Posterior vena cava (tissue), 2 donors: Measurements from ENCODE around the gene PLIN4. TPM values are rescaled to one million over a fixed set of nuclear protein-coding genes. Genes with fewer than 3 reads are reported as not detected.

Experiments used
- total RNA-seq, 2 donors: library from RNA; stranded (reverse); fragmentation: NEBNext Ultra II Directional; extraction: Animal tissue kit (Norgen Biotek cat#: 25700); gene quantifications; one replicate each; pipeline ENCODE4 v1.2.1, GENCODE V29; 2021
- donor health status: DM: yes; HTN: yes; CAD: no.
- donor health status: DM: yes; HTN: yes; CAD: no.

Gene PLIN4
- total RNA-seq, 2 donors from 2014 or later: 21.4 to 25.2 TPM

Other genes starting within 250 kb of the PLIN4 start
- not detected for gene SHD, start 239.2 kb downstream of the PLIN4 start, total RNA-seq
- under 1 TPM in 1 of 2 donors, not detected in 1; 0.38 TPM for gene TMIGD2, start 216.1 kb downstream of the PLIN4 start, total RNA-seq
- gene FSD1, start 213.9 kb downstream of the PLIN4 start, total RNA-seq: not detected
- 1 to 10 TPM; 2.1 to 2.7 TPM for gene STAP2, start 179.7 kb downstream of the PLIN4 start, total RNA-seq
- 10 to 100 TPM; 11.2 to 12.1 TPM for gene MPND, start 174.9 kb downstream of the PLIN4 start, total RNA-seq
- gene SH3GL1, start 117.9 kb downstream of the PLIN4 start, total RNA-seq: 10 to 100 TPM; 77.5 to 88.8 TPM
- gene CHAF1A, start 115.8 kb downstream of the PLIN4 start, total RNA-seq: 1 to 10 TPM; 6.0 to 9.5 TPM
- gene UBXN6, start 60.7 kb downstream of the PLIN4 start, total RNA-seq: 10 to 100 TPM; 85.1 to 85.5 TPM
- 10 to 100 TPM; 24.6 to 28.1 TPM for gene HDGFL2, start 46.2 kb downstream of the PLIN4 start, total RNA-seq
- gene PLIN5, start 16.7 kb upstream of the PLIN4 start, total RNA-seq: 1 to 10 TPM; 2.2 to 2.8 TPM
- gene LRG1, start 21.6 kb upstream of the PLIN4 start, total RNA-seq: 1 to 10 TPM; 1.4 to 1.9 TPM
- gene SEMA6B, start 41.2 kb upstream of the PLIN4 start, total RNA-seq: 10 to 100 TPM; 13.7 to 19.4 TPM
- gene TNFAIP8L1, start 121.0 kb upstream of the PLIN4 start, total RNA-seq: 1 to 10 TPM; 5.7 to 6.1 TPM
- 10 to 100 TPM; 66.3 to 75.9 TPM for gene MYDGF, start 151.9 kb upstream of the PLIN4 start, total RNA-seq
- 10 to 100 TPM; 42.1 to 50.3 TPM for gene DPP9, start 205.4 kb upstream of the PLIN4 start, total RNA-seq